Measurements from ENCODE around the gene FMO2.
"Not testable (repeated sequence)": the region's sequence is repeated elsewhere in the genome, so short reads cannot be mapped to it uniquely, and the experiment has no call there.

FMO2 gene

GRCh38 chr1:171219346-171220080 is 34.4 kb downstream of the FMO2 start:
- DNase-seq (ENCODE audit: low read depth): no peak

GRCh38 chr1:171220081-171220420 is 35.0 kb downstream of the FMO2 start:
- no peak for DNase-seq (ENCODE audit: low read depth)

- no peak for DNase-seq (ENCODE audit: low read depth)
Measured at GRCh38 chr1:171220581-171221054, 35.5 kb downstream of the FMO2 start.

- no peak for DNase-seq (ENCODE audit: low read depth)
Measured at GRCh38 chr1:171221665-171222591, 36.8 kb downstream of the FMO2 start.

- no peak for DNase-seq (ENCODE audit: low read depth)
Measured at GRCh38 chr1:171222936-171223335, 37.8 kb downstream of the FMO2 start.

- not testable (repeated sequence) for DNase-seq (ENCODE audit: low read depth)
Measured at GRCh38 chr1:171224257-171224656, 39.2 kb downstream of the FMO2 start.

- DNase-seq (ENCODE audit: low read depth): no peak
Measured at GRCh38 chr1:171226747-171227370, 41.8 kb downstream of the FMO2 start.

GRCh38 chr1:171231326-171231725 is 46.2 kb downstream of the FMO2 start:
- no peak for DNase-seq (ENCODE audit: low read depth)

- DNase-seq (ENCODE audit: low read depth): no peak
Measured at GRCh38 chr1:171233183-171233582, 48.1 kb downstream of the FMO2 start.

GRCh38 chr1:171236231-171236630 is 51.1 kb downstream of the FMO2 start:
- DNase-seq (ENCODE audit: low read depth): not testable (repeated sequence)

- DNase-seq (ENCODE audit: low read depth): no peak
Measured at GRCh38 chr1:171243878-171244277, 58.8 kb downstream of the FMO2 start.

GRCh38 chr1:171245458-171246064 is 60.5 kb downstream of the FMO2 start:
- DNase-seq (ENCODE audit: low read depth): no peak

GRCh38 chr1:171247501-171247900 is 62.4 kb downstream of the FMO2 start:
- DNase-seq (ENCODE audit: low read depth): no peak

- DNase-seq (ENCODE audit: low read depth): no peak
Measured at GRCh38 chr1:171248302-171248701, 63.2 kb downstream of the FMO2 start, which contains the start of gene FMO1. Gene FMO1, plus strand, starts transcription at chr1:171248494. Its CDS starts 9,594 bp downstream, at chr1:171258088.

- no peak for DNase-seq (ENCODE audit: low read depth)
Measured at GRCh38 chr1:171248841-171249240, 63.7 kb downstream of the FMO2 start.

GRCh38 chr1:171250263-171250662 is 65.2 kb downstream of the FMO2 start:
- DNase-seq (ENCODE audit: low read depth): no peak

GRCh38 chr1:171251042-171251951 is 66.2 kb downstream of the FMO2 start:
- DNase-seq (ENCODE audit: low read depth): no peak

GRCh38 chr1:171251952-171252300 is 66.8 kb downstream of the FMO2 start:
- DNase-seq (ENCODE audit: low read depth): no peak

GRCh38 chr1:171252482-171252881 is 67.4 kb downstream of the FMO2 start:
- no peak for DNase-seq (ENCODE audit: low read depth)

- no peak for DNase-seq (ENCODE audit: low read depth)
Measured at GRCh38 chr1:171254859-171255258, 69.8 kb downstream of the FMO2 start.

GRCh38 chr1:171256940-171257606 is 72.0 kb downstream of the FMO2 start:
- DNase-seq (ENCODE audit: low read depth): no peak

All from activated T-helper 1 cell treated with Interleukin-2 at 50 U/mL for 16 hours (primary cell).